Panc1 (cell line): Measurements from ENCODE around the gene ZNF592. TPM values are rescaled to one million over a fixed set of nuclear protein-coding genes. Genes with fewer than 3 reads are reported as not detected.

Source experiments
- ATAC-seq: fragments of 200-7000 bp; cut with Tn5 transposase; 2 replicates; pipeline ENCODE4 v1.9.1; 2020; ENCODE audit warnings: mild to moderate bottlenecking, moderate library complexity
- BruUV-seq: library from RNA; stranded (reverse); fragments of 400-500 nt; replicated peaks from 2 replicates; lab custom pipeline; 2021; lab: Mats Ljungman, UMichigan
- CTCF ChIA-PET: fragments of 300-600 bp; sonication (Branson Sonifier 250); formaldehyde crosslinking; loops from one replicate; lab custom pipeline; 2022; ENCODE audit warnings: antibody characterized with exemption; lab: Charles Lee
- POLR2A ChIA-PET: fragments of 300-600 bp; sonication (Branson Sonifier 250); formaldehyde crosslinking; loops from one replicate; lab custom pipeline; 2022; ENCODE audit warnings: antibody characterized with exemption; lab: Charles Lee
- DNase-seq: peaks from one replicate; pipeline ENCODE4 v3.0.0-alpha.2; 2010; ENCODE audit warnings: low read depth, low spot score
- H3K27ac ChIP-seq: 2 replicates; pipeline ENCODE4 v1.5.1; 2011; ENCODE audit warnings: mild to moderate bottlenecking, low read length, inconsistent platforms
- H3K27me3 ChIP-seq: fragments of 200-500 bp; sonication (Bioruptor generic); 2 replicates; pipeline ENCODE4 v1.6.0; 2014; ENCODE audit warnings: low read length, inconsistent platforms; ENCODE audit not compliant: control insufficient read depth, insufficient read depth
- H3K36me3 ChIP-seq: fragments of 200-500 bp; sonication (Bioruptor generic); 2 replicates; pipeline ENCODE4 v1.5.1; 2014; ENCODE audit warnings: inconsistent platforms, mild to moderate bottlenecking, low read length, moderate library complexity; ENCODE audit not compliant: control insufficient read depth, insufficient read depth
- H3K4me1 ChIP-seq: 2 replicates; pipeline ENCODE4 v1.5.1; 2011; ENCODE audit warnings: inconsistent platforms, mild to moderate bottlenecking, low read length, moderate library complexity; ENCODE audit not compliant: control insufficient read depth, insufficient read depth
- H3K4me3 ChIP-seq, 2 experiments: 2 replicates each; pipeline ENCODE4 v1.5.1; 2011 to 2012; ENCODE audit warnings: low read depth in 2 of 2, low read length in 2 of 2, mild to moderate bottlenecking in 2 of 2, inconsistent platforms in 1 of 2, moderate library complexity in 1 of 2
- H3K9me3 ChIP-seq: fragments of 200-500 bp; sonication (Bioruptor generic); 2 replicates; pipeline ENCODE4 v1.5.1; 2014; ENCODE audit warnings: low read depth, mild to moderate bottlenecking, inconsistent platforms, low read length, moderate library complexity; ENCODE audit not compliant: control insufficient read depth, insufficient read depth
- POLR2AphosphoS5 ChIP-seq: IDR thresholded peaks from 2 replicates; pipeline ENCODE4 v1.6.1; 2012; ENCODE audit warnings: mild to moderate bottlenecking, low read depth, low read length, moderate library complexity
- SIN3A ChIP-seq: IDR thresholded peaks from 2 replicates; pipeline ENCODE4 v1.6.1; 2012; ENCODE audit warnings: low read depth, mild to moderate bottlenecking, low read length, moderate library complexity, borderline replicate concordance; ENCODE audit not compliant: insufficient read depth
- TCF7L2 ChIP-seq: IDR thresholded peaks from 2 replicates; pipeline ENCODE4 v1.6.1; 2011; ENCODE audit warnings: mild to moderate bottlenecking, low read depth, low read length, inconsistent platforms
- in situ Hi-C: cut with HindIII; loops from 2 replicates; pipeline ENCODE4 v1.10.0; 2016; ENCODE audit warnings: low sequenced_read_pairs, low pct_unique_long_range_greater_than_20kb
- intact Hi-C: fragments of 100-400 bp; cut with micrococcal nuclease; formaldehyde crosslinking; loops from one replicate; pipeline ENCODE4 v1.10.0; 2022; ENCODE audit not compliant: unreplicated experiment
- total RNA-seq: library from RNA; stranded (reverse); gene quantifications from one replicate; pipeline ENCODE4 v1.2.1, GENCODE V29; 2021; ENCODE audit not compliant: unreplicated experiment
- TF ChIP-seq, protein P1 (sequence below): fragments of 450-650 bp; IDR thresholded peaks from 2 replicates; pipeline ENCODE4 v1.5.1; 2017; ENCODE audit warnings: mild to moderate bottlenecking
- TF ChIP-seq, protein P2 (sequence below), 2 experiments: IDR thresholded peaks; 2 replicates each; pipeline ENCODE4 v1.6.1; 2011 to 2012; ENCODE audit warnings: low read depth in 2 of 2, control low read depth in 1 of 2, low read length in 1 of 2, mild to moderate bottlenecking in 1 of 2, moderate library complexity in 1 of 2; ENCODE audit not compliant: insufficient read depth in 1 of 2

ZNF592 gene
- total RNA-seq, 1 experiment from 2014 or later = 34.2 TPM

DNA sequence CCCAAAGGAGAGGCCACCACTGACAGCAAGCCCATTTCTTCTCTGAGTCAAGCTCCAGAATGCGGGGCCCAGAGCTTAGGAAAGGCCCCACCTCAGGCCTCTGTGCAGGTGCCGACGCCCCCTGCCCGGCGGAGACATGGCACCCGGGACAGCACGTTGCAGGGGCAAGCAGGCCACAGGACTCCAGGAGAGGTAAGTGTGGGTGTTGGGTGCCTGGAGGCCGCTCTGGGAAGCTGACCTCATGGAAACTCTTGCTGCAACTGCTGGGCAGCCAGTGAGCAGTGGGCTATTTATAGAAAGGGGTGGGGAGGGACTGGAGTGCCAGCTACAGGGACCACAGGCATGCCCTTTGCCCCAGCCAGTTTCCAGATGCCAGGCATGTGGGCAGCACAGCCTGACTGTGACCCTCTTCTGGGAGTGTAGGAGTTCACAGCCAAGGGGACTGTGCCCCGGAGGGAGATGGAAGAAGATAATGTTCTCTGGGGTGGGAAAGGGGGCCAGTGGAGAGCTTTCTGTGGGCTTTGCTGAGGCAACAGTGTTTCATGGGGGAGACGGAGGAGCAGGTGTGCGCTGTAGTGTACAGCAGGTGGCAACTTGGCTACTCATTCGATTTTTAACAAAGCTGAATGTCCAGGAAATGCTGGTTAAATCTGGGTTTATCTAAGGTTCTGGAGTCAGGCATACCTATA lies 92.5 kb downstream of the ZNF592 start:
- no peaks in the 10 kb centered on the region for H3K36me3 ChIP-seq
- ATAC-seq = peak; percentile 37
- intact Hi-C loops (no loop called here), in situ Hi-C loops (no loop called here)
- no peaks in the 10 kb centered on the region for H3K9me3 ChIP-seq
- BruUV-seq = no TSS peak
- no peak overlapping the region for H3K4me3 ChIP-seq
- H3K4me1 ChIP-seq = no peaks in the 10 kb centered on the region
- CTCF ChIA-PET = no interaction called here
- TF ChIP-seq POLR2AphosphoS5 = no peak
- TF ChIP-seq, protein P1, sequence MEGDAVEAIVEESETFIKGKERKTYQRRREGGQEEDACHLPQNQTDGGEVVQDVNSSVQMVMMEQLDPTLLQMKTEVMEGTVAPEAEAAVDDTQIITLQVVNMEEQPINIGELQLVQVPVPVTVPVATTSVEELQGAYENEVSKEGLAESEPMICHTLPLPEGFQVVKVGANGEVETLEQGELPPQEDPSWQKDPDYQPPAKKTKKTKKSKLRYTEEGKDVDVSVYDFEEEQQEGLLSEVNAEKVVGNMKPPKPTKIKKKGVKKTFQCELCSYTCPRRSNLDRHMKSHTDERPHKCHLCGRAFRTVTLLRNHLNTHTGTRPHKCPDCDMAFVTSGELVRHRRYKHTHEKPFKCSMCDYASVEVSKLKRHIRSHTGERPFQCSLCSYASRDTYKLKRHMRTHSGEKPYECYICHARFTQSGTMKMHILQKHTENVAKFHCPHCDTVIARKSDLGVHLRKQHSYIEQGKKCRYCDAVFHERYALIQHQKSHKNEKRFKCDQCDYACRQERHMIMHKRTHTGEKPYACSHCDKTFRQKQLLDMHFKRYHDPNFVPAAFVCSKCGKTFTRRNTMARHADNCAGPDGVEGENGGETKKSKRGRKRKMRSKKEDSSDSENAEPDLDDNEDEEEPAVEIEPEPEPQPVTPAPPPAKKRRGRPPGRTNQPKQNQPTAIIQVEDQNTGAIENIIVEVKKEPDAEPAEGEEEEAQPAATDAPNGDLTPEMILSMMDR = no peak
- no peak for TF ChIP-seq SIN3A
- TF ChIP-seq, protein P2, sequence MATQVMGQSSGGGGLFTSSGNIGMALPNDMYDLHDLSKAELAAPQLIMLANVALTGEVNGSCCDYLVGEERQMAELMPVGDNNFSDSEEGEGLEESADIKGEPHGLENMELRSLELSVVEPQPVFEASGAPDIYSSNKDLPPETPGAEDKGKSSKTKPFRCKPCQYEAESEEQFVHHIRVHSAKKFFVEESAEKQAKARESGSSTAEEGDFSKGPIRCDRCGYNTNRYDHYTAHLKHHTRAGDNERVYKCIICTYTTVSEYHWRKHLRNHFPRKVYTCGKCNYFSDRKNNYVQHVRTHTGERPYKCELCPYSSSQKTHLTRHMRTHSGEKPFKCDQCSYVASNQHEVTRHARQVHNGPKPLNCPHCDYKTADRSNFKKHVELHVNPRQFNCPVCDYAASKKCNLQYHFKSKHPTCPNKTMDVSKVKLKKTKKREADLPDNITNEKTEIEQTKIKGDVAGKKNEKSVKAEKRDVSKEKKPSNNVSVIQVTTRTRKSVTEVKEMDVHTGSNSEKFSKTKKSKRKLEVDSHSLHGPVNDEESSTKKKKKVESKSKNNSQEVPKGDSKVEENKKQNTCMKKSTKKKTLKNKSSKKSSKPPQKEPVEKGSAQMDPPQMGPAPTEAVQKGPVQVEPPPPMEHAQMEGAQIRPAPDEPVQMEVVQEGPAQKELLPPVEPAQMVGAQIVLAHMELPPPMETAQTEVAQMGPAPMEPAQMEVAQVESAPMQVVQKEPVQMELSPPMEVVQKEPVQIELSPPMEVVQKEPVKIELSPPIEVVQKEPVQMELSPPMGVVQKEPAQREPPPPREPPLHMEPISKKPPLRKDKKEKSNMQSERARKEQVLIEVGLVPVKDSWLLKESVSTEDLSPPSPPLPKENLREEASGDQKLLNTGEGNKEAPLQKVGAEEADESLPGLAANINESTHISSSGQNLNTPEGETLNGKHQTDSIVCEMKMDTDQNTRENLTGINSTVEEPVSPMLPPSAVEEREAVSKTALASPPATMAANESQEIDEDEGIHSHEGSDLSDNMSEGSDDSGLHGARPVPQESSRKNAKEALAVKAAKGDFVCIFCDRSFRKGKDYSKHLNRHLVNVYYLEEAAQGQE (IDR thresholded peaks at IDR 0.05; ENCODE audit: insufficient read depth in 1 of 2, low read depth in 2 of 2, low read length in 1 of 2) = no peak
- no peaks in the 10 kb centered on the region for H3K27me3 ChIP-seq
- POLR2A ChIA-PET = no interaction called here
- DNase-seq = peak; percentile 15
- H3K27ac ChIP-seq = no peak overlapping the region

DNA sequence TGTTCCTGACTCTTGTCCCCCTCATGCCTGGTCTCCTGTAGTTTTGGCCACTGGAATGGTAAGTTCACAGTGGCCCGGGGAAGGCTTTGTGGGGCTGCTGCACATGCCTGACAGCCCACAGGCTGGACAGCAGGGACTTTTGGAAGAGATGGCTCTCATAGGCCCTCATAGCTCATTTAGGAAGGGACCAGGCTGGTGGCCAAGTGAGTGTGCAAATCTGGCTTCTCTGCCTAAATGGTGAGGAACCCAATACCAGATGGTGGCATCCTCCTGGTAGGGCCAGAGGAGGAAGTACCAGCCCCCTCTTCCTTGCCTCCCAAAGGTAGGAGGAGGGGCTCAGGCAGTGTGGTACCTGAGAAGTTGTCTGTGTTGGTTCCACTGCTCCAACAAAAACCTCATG lies 94.4 kb downstream of the ZNF592 start:
- ChIA-PET CTCF (no interaction called here), POLR2A (interaction anchor here (0.6 kb wide), 1 partner anchor 212 kb away, joined by 6 read pairs; no protein-coding TSS in a partner anchor)
- H3K27ac ChIP-seq = no peak overlapping the region
- TF ChIP-seq SIN3A = no peak
- TF ChIP-seq, protein P2 (IDR thresholded peaks at IDR 0.05; ENCODE audit: insufficient read depth in 1 of 2, low read depth in 2 of 2, low read length in 1 of 2) = no peak
- no peak for TF ChIP-seq TCF7L2
- no peak for TF ChIP-seq POLR2AphosphoS5
- TF ChIP-seq, protein P1 = no peak
- no peak overlapping the region for H3K4me3 ChIP-seq
- ATAC-seq (no peak), DNase-seq (no peak)
- H3K36me3 ChIP-seq = no peaks in the 10 kb centered on the region
- BruUV-seq = no TSS peak
- no peaks in the 10 kb centered on the region for H3K4me1 ChIP-seq
- in situ Hi-C loops = no loop called here
- H3K9me3 ChIP-seq = peaks cover 4% of the 10 kb centered on the region
- no peaks in the 10 kb centered on the region for H3K27me3 ChIP-seq
- intact Hi-C loops = no loop called here
